Right lobe of liver (tissue), 4 donors: ENCODE data around the gene NOP16.

ENCODE experiments used
- POLR2A ChIP-seq: fragments of 450-650 bp; IDR thresholded peaks from one replicate; pipeline ENCODE4 v1.6.1; 2017; ENCODE audit warnings: antibody characterized with exemption, mild to moderate bottlenecking
- TF ChIP-seq, protein P1 (sequence below), 4 donors: fragments of 200-600 bp in 3 of 4; fragments of 450-650 bp in 1 of 4; IDR thresholded peaks; one replicate each; pipeline versions ENCODE4 v1.5.1 to v1.8.0; 2016 to 2022; ENCODE audit warnings: antibody characterized with exemption in 4 of 4, mild to moderate bottlenecking in 2 of 4
- donor health status: DM: no; HTN: no; CAD: no.
- donor health status: DM: no; HTN: no; CAD: no.
- donor health status: DM: no; HTN: yes; CAD: no.

DNA sequence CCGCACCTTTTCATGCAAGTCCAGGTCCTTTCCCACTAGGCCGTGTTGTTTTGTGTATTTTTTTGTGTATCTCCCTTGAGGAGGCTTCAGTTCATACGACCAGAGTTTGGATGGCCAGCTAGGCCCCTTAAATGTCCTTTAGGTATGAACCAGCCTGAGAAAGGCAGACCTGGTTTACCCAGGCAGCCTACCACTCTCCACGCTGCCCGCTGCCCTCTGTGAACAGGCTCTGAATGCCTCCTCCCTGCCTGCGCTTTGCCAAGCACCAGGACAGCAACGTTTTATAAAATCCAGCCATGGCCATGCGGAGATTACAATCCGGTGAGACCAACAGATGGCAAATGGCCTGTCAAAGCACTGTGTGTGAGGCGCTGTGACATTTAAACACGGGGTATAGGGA, 28.6 kb upstream of the NOP16 start:
- TF ChIP-seq POLR2A, result no peak
- TF ChIP-seq, protein P1, sequence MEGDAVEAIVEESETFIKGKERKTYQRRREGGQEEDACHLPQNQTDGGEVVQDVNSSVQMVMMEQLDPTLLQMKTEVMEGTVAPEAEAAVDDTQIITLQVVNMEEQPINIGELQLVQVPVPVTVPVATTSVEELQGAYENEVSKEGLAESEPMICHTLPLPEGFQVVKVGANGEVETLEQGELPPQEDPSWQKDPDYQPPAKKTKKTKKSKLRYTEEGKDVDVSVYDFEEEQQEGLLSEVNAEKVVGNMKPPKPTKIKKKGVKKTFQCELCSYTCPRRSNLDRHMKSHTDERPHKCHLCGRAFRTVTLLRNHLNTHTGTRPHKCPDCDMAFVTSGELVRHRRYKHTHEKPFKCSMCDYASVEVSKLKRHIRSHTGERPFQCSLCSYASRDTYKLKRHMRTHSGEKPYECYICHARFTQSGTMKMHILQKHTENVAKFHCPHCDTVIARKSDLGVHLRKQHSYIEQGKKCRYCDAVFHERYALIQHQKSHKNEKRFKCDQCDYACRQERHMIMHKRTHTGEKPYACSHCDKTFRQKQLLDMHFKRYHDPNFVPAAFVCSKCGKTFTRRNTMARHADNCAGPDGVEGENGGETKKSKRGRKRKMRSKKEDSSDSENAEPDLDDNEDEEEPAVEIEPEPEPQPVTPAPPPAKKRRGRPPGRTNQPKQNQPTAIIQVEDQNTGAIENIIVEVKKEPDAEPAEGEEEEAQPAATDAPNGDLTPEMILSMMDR (IDR thresholded peaks at IDR 0.05), result no peak
